Mesodermal cell (in vitro differentiated cells): ENCODE results near the gene FOXP1.
A peak's percentile ranks its signal among the peaks of the same experiment; 100 is the strongest.

Source experiments
- H3K27ac ChIP-seq: 2 replicates; pipeline ENCODE4 v1.7.0; 2013; ENCODE audit warnings: mild to moderate bottlenecking, low read depth, low read length, moderate library complexity; ENCODE audit not compliant: severe bottlenecking
- H3K36me3 ChIP-seq: 2 replicates; pipeline ENCODE4 v1.7.1; 2013; ENCODE audit warnings: mild to moderate bottlenecking, low read length, moderate library complexity; ENCODE audit not compliant: control insufficient read depth, insufficient read depth
- H3K4me1 ChIP-seq: one replicate; pipeline ENCODE4 v1.7.1; 2013; ENCODE audit warnings: mild to moderate bottlenecking, low read length; ENCODE audit not compliant: insufficient read depth, control insufficient read depth, poor library complexity, severe bottlenecking
- H3K4me3 ChIP-seq: 2 replicates; pipeline ENCODE4 v1.7.0; 2013; ENCODE audit warnings: low read length, control low read depth, mild to moderate bottlenecking; ENCODE audit not compliant: insufficient read depth, poor library complexity, severe bottlenecking; ENCODE audit errors: extremely low read depth
- H3K9me3 ChIP-seq: 2 replicates; pipeline ENCODE4 v1.7.1; 2013; ENCODE audit warnings: mild to moderate bottlenecking, low read length, moderate library complexity; ENCODE audit not compliant: control insufficient read depth
- WGBS, 2 experiments: methylation state at CpG; one replicate each; pipeline ENCODE4 v1.1.5; 2013; ENCODE audit warnings: missing lambda C conversion rate in 2 of 2; ENCODE audit not compliant: insufficient coverage in 2 of 2; 5-methylcytosine and 5-hydroxymethylcytosine counted together

The FOXP1 gene

DNA sequence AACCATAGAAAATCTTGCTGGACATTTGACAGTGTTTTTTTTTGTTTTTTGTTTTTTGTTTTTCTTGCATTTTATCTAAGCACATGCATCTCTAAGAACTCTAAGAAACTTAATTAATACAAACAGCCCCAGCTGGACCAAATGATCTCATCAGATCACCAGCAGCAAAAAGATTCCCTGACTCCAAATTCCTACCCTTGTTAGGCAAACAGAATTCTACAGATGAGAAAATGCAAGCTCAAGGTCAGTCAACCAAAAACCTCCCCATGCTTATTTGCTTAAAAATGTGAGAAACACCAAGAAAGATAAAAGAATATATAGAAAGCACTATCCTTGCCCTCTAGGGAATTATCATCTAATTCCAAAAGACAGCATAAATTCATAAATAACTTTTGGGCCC lies 65.4 kb downstream of the FOXP1 start:
- no peak overlapping the region for H3K4me3 ChIP-seq
- no peaks in the 10 kb centered on the region for H3K36me3 ChIP-seq
- peaks cover 22% of the 10 kb centered on the region for H3K4me1 ChIP-seq
- H3K27ac ChIP-seq, result no peak overlapping the region
- no peaks in the 10 kb centered on the region for H3K9me3 ChIP-seq

DNA sequence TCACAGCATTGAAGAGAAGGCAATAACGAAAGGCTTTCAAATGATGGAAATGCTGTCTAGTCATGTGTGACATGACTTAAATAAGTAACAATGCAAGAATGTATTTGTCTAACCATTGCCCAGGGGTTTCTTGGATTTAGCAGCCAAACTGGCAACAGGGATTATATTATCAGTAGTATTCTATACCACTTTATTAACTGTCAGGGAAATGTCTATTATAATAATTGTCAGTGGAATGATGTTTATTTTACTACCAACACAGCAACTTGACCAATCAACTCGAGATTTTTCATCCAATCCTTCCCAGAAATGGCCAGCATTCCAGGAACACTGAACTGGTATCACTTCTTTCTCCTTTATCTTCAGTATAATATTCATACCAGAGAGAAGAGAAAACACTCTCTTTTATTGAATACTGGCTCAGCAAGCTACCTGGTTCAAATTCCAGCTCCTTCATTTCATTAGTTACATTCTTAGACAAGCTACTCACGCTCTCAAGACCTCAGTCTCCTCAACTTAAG lies 66.2 kb downstream of the FOXP1 start:
- no peaks in the 10 kb centered on the region for H3K36me3 ChIP-seq
- WGBS, 2 experiments, result 83 to 100% methylated on average over 1 to 2 of the region's 3 CpGs
- peaks cover 15% of the 10 kb centered on the region for H3K4me1 ChIP-seq
- H3K9me3 ChIP-seq, result no peaks in the 10 kb centered on the region
- H3K27ac ChIP-seq, result no peak overlapping the region
- H3K4me3 ChIP-seq, result no peak overlapping the region

DNA sequence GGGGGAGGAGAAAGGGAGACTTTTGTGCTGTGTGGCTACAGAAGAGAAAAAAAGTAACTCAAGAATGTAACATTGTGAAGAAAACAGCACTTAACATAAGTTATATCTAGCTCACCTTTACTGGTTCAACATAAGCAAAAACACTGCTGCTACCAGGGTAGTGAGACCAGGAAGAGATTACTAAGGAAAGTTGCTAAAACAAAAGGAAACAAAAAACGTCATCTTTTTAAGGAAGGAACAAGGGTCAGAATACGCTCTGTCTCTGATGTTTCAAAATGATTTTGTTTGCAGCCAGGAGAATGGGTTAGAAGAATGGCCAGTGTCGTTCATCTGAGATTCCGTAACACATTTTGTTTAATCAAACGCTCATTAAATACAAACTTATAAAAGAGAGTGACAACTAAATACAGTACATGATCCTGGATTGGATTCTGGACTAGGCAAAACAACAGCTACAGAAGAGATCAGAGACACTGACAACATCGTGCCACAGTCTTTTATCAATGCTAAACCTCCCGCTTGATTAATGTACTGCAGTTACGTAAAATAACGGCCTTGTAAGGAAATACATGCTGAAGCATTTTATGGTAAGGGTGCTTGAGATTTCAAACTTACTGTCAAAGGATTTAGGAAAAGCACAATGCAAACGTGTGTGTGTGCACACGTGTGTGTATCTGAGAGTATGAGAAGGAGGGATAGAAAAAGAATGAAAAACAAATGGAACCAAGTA lies 67.7 kb downstream of the FOXP1 start:
- H3K4me1 ChIP-seq, result peaks cover 10% of the 10 kb centered on the region
- H3K9me3 ChIP-seq, result no peaks in the 10 kb centered on the region
- no peaks in the 10 kb centered on the region for H3K36me3 ChIP-seq
- no peak overlapping the region for H3K4me3 ChIP-seq
- H3K27ac ChIP-seq, result no peak overlapping the region
- WGBS, 2 experiments, result 91 to 93% methylated on average over 8 to 9 of the region's 11 CpGs

DNA sequence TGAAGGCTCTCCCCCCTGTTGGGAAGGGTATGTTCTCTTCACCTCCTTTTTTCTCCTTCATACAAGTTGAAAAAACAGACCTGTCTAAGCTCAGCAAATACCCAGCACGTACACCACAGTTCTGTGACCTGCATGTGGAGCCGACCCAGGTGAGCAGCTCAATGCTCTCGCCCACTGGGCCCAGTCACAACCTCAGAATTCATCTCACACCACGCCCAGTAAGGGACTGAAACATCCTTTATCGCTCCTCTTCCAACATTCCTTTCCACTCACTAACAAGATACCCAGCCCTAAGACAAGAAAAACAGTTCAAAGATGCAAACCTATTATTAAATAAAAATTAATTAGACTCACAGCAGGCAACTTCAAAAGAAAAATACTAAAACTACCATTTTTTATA lies 68.9 kb downstream of the FOXP1 start:
- no peaks in the 10 kb centered on the region for H3K9me3 ChIP-seq
- WGBS, 2 experiments, result 92 to 94% methylated on average over 3 to 4 of the region's 5 CpGs
- H3K27ac ChIP-seq, result no peak overlapping the region
- H3K4me1 ChIP-seq, result peaks cover 10% of the 10 kb centered on the region
- no peak overlapping the region for H3K4me3 ChIP-seq
- H3K36me3 ChIP-seq, result no peaks in the 10 kb centered on the region

DNA sequence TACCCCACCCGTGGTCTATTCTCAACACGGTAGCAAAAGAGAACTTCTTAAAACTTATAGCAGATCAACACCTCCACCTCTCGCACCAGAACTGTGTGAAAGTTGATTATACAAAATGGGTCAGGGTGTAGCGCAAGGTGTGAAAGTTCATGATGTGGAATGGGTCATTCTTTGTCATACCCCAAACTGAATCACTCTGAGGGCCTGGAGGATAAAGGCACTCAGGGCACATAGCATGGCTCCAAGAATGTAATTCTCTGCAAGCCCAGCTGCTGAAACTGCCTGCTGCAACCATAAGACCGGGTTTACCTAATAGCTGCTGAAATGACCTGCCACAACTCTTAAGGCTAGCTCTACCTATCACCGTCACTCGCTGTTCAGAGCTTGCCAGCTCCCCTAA lies 70.0 kb downstream of the FOXP1 start:
- H3K36me3 ChIP-seq, result no peaks in the 10 kb centered on the region
- WGBS, 2 experiments, result 89 to 100% methylated on average over 3 to 4 of the region's 7 CpGs
- peaks cover 10% of the 10 kb centered on the region for H3K4me1 ChIP-seq
- no peak overlapping the region for H3K27ac ChIP-seq
- H3K9me3 ChIP-seq, result no peaks in the 10 kb centered on the region
- no peak overlapping the region for H3K4me3 ChIP-seq

DNA sequence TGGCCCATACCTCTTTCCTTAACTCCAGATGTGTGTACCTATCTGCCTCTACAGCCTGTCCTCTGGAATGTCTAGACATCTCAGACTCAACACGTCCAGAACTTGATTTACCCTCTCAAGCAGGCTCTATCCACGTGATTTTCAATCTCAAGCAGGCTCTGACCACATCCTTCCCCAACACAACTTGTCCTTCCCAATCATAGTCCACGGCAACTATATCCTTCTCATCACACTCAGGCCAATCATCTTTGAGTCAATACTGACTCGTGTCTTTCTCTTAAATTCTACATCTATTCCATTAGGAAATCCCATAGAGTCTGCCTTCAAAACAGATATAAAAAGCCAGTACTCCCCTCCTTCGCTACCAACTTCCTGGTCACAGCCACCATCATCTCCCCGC lies 70.4 kb downstream of the FOXP1 start:
- Histone ChIP-seq H3K4me1 (peaks cover 10% of the 10 kb centered on the region), H3K9me3 (no peaks in the 10 kb centered on the region), H3K27ac (no peak overlapping the region), H3K4me3 (no peak overlapping the region), H3K36me3 (no peaks in the 10 kb centered on the region)
- 91 to 94% methylated on average over 6 of the region's 6 CpGs for WGBS, 2 experiments

DNA sequence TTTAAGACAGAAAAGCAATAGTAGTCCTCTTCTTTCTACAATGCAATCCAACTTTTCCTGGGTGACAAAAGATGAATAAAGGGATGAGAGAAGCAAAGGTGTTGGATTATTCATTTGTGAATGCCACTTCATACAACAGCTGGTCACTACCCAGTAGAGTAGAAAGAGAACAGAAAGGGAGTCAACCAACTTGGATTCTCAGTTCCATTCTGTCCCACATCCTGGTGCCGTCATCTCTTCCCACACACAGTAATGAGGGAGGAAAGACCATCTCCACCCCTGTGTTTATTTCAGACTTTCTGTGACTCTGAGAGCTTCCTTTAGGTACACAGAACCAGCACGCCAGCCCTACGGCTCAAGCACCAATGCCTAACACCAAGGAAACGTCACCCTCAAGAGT lies 71.0 kb downstream of the FOXP1 start:
- H3K4me1 ChIP-seq, result peaks cover 10% of the 10 kb centered on the region
- H3K27ac ChIP-seq, result no peak overlapping the region
- no peaks in the 10 kb centered on the region for H3K36me3 ChIP-seq
- H3K4me3 ChIP-seq, result no peak overlapping the region
- WGBS, 2 experiments, result 86 to 93% methylated on average over 2 to 3 of the region's 4 CpGs
- H3K9me3 ChIP-seq, result no peaks in the 10 kb centered on the region

DNA sequence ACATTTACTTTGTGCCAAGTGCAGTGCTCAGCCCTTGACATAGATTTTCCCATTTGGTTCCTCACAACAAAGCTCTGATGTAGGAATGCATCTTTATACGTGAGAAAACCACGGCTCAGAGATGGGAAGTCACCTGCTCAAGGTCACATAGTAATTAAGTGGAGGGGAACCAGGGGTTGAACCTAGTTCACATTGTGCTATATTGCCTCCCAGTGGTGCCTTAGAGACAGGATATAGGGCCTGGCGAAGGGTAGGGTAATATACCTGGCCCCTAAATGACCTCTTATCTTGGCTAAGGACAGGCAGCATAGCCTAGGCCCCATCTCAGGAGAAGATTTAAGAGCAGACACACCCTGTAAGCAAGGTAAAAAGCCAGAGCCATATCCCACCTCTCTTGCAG lies 71.5 kb downstream of the FOXP1 start:
- H3K9me3 ChIP-seq, result no peaks in the 10 kb centered on the region
- H3K4me1 ChIP-seq, result peaks cover 10% of the 10 kb centered on the region
- no peaks in the 10 kb centered on the region for H3K36me3 ChIP-seq
- WGBS, 2 experiments, result 43 to 73% methylated on average over 2 to 3 of the region's 3 CpGs
- H3K4me3 ChIP-seq, result no peak overlapping the region
- no peak overlapping the region for H3K27ac ChIP-seq

DNA sequence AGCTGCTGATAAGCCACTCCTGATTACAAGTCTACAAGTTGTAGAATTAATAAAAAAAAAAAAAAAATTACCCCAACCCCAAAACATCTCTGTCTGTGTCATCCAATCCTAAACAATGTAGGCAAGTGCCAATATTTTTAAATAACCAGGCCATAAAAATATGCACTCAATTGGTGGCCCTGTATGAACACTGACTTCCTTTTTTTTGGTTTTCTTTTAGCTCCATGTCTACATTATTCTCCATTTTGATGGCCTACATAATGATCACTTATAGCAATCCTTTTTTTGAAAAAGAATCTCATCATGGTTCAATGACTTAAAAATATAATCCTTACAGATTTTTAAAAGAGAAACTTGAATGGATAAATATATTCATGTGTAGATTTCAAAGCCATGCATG lies 72.1 kb downstream of the FOXP1 start:
- H3K27ac ChIP-seq, result peak overlapping the region; percentile 60
- no peaks in the 10 kb centered on the region for H3K9me3 ChIP-seq
- no peak overlapping the region for H3K4me3 ChIP-seq
- H3K36me3 ChIP-seq, result no peaks in the 10 kb centered on the region
- H3K4me1 ChIP-seq, result peaks cover 10% of the 10 kb centered on the region

DNA sequence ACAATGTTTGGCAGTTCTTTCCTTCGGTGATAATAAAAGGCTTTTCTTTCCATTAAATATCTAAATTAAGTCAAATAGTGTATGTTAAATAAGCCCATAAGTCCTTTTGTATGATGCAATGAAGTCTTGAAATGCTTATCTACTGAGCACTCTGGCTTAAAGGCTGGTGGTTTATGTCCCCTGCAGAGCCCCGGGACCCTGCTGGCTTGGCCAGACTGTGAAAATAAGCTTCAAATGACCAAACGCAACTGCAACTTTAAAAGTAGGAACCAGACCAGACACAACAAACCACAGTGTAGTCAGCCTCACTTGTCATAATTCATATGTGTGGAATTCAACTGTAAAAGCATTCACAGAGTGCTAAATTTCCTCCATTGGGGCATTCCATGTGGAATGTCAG lies 72.5 kb downstream of the FOXP1 start:
- H3K4me1 ChIP-seq, result peaks cover 10% of the 10 kb centered on the region
- no peaks in the 10 kb centered on the region for H3K36me3 ChIP-seq
- no peaks in the 10 kb centered on the region for H3K9me3 ChIP-seq
- 45 to 86% methylated on average over 1 to 2 of the region's 3 CpGs for WGBS, 2 experiments
- H3K27ac ChIP-seq, result peak overlapping the region; percentile 60
- H3K4me3 ChIP-seq, result no peak overlapping the region

DNA sequence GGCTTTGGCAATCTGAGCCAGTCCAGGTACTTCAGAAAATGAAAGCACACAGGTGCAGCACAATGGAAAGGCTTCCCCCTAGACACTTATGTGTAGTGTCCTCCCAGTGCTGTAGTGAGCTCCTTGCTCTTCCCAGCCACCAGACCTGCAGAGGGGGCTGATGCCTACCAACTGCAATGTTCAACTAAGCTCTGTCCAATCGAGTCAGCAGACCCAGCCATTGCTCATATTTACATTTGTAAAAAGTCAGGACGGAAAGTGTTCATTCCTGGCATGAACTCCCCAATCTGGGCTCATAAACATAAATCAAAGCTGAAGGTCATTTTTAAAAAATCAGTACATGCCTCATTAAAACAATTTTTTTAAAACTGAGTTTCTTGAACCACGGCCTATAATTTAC lies 73.0 kb downstream of the FOXP1 start:
- Histone ChIP-seq H3K4me3 (no peak overlapping the region), H3K9me3 (no peaks in the 10 kb centered on the region), H3K36me3 (no peaks in the 10 kb centered on the region), H3K27ac (peak overlapping the region; percentile 60), H3K4me1 (peaks cover 7% of the 10 kb centered on the region)
- WGBS, 2 experiments, result 50 to 63% methylated on average over 1 to 2 of the region's 3 CpGs
